HG03060 (cell line): ENCODE data around the gene IFI44.
A peak's percentile ranks its signal among the peaks of the same experiment; 100 is the strongest.

Experiments
- ATAC-seq: cut with Tn5 transposase; IDR thresholded peaks from one replicate; pipeline ENCODE4 v1.9.1; 2021; ENCODE audit warnings: low read depth, moderate number of reproducible peaks; ENCODE audit not compliant: unreplicated experiment

The IFI44 gene

DNA sequence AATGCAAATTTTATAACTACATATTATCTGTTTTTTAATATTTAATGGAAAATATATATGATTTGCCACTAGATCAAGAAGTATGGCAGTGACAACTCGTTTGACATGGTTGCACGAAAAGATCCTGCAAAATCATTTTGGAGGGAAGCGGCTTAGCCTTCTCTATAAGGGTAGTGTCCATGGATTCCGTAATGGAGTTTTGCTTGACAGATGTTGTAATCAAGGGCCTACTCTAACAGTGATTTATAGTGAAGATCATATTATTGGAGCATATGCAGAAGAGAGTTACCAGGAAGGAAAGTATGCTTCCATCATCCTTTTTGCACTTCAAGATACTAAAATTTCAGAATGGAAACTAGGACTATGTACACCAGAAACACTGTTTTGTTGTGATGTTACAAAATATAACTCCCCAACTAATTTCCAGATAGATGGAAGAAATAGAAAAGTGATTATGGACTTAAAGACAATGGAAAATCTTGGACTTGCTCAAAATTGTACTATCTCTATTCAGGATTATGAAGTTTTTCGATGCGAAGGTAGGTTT is 556 bp downstream of the IFI44 start:
- no peak for ATAC-seq

DNA sequence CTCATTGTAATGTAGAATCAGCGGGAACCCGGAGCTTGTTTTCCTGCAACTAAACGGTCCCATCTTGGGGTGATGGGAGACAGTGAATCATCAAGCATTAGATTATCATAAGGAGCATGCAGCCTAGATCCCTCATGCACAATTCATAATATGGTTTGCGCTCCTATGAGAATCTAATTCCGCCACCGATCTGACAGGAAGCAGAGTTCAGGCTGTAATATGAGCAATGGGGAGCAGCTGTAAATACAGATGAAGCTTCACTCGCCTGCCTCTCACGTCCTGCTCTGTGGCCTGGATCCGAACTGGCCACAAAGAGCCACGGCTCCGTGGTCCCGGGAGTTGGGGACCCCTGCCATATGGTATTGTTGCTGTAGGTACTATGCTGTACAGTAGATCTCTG is 1.6 kb downstream of the IFI44 start:
- ATAC-seq: no peak

DNA sequence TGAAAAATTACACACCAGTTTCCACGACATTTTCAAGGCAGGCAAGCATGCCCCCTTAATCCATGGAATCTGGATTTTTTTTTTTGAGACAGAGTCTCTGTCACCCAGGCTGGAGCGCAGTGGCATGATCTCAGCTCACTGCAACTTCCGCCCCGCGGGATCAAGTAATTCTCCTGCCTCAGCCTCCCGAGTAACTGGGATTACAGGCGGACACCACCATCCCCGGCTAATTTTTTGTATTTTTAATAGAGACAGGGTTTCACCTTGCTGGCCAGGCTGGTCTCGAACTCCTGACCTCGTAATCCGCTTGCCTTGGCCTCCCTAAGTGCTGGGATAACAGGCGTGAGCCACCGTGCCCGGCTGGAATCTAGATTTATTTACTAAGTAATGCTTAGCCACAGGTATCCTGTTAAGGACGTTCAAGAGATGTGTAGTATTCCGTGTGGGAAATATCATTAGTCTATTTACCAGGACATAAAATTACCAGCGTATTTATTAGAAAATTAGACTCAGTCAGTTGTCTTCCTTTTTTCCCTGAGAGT is 2.5 kb downstream of the IFI44 start:
- ATAC-seq: no peak

DNA sequence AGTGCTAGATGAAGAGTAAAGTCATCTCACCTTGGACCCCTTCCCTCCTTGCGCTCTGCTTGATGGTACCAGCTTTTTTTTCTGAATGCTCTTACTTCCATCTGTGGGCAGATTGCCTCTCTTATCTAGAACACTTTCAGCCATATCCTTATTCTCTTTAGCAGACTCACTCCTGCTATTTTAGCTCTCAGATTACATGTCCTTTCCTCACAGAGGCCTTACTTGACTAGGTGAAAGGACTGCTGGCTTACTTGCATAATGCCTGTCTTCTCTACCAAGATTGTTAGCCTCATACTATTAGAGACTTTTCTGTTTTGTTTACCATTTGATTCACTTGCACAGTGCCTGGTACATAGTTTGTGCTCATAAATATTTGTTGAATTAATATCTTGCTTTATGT is 9.3 kb downstream of the IFI44 start:
- no peak for ATAC-seq

DNA sequence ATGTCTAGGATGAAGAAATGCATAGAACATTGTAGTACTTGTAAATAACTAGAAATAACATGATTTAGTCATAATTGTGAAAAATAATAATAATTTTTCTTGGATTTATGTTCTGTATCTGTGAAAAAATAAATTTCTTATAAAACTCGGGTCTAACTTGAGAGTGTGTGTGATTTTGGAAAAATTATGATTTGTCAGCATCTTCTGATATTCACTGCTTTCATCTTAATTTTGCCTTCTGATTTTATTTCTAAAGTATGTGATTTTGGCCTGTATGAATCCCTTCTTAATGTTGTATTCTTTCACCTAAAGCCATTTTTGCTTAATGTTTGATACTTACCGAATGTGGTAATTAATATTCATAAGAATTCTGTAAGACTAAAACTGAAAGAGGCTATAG is 14.3 kb downstream of the IFI44 start:
- no peak for ATAC-seq

DNA sequence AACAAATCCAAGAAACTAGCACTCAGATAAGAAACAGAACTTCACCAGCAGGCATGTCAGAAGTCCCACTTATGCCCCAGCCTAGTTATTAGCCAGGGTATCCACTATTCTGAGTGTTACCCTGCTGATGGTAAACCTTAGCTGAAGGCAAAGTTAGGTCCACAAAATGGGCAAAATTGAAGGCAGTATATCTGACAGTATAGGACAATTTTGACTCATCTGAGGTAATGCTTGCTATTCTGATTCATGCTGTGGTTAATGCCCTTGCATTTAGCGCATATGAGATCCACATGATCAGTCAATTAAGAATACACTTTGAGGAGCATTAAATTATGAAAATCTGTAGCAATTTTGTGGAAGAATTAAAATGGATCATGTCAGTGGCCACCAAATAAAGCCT is 15.1 kb downstream of the IFI44 start:
- no peak for ATAC-seq

DNA sequence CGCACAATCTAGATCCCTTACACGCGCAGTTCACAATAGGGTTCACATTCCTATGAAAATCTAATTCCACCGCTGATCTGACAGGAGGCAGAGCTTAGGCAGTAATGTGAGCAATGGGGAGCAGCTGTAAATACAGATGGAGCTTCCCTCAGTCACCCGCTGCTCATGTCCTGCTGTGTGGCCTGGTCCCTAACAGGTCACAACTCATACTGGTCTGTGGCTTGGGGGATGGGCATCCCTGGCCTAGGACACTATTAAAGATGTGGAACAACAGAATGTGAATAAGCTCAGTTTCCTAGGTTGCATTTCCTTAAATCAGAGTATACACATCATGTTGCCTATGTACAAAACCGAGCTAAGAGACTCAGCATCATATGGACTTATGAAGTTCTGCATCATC is 16.2 kb downstream of the IFI44 start:
- no peak for ATAC-seq

DNA sequence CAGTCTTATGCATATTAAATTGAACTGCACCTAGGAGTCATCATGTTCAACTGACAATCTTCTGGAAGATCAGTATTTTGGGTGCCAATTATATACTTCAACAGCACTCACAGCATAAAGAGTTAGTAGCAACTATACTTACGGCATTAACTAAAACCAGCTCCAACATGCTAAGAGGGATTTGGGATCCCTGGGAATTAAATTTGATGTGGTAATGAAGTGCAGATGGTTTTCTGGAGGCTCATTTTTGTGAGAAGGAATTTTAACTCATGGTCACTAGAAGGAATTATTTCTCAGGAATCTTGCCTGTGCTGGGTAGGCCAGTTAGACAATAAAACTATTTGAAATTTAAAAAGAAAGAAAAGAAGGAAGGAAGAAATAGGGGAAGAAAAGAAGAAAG is 18.3 kb downstream of the IFI44 start:
- ATAC-seq: no peak

DNA sequence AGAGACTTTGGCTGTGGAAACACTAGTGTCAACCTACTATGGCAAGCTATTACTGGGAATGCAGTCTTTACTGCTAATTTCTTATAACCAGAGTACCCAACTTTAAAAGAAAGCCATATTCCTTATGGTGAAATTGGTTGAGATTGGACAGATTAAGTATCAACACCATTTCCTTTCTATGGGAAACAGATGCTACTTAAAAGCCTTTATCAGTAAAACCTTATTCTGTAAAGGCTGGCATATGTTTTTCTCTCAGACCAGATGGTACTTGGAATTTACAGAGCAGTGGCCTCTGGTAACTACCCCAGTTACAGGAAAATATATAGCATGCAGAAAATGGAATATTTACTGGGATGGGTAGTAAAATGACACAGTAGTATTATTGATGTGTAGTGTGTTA is 18.8 kb downstream of the IFI44 start:
- no peak for ATAC-seq

DNA sequence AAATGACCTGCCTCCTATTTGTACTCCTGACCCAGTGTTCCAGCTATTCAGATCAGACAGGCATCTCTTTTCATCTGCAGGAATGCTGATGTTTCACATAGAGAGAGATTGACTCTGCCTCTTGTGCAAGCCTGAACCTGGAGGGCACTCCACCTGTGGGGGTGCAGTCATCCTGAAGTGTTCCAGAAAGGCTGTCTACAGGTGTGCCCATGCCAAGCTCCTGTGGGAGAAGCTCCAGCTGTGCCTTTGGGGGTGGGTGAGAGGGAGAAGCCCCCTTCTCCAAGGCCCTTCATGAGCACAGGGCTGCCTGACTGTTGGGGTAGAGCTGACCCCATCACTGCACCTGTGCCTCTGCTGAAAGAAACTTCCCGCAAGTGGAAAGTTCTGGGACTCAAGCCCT is 22.8 kb downstream of the IFI44 start:
- ATAC-seq: no peak

DNA sequence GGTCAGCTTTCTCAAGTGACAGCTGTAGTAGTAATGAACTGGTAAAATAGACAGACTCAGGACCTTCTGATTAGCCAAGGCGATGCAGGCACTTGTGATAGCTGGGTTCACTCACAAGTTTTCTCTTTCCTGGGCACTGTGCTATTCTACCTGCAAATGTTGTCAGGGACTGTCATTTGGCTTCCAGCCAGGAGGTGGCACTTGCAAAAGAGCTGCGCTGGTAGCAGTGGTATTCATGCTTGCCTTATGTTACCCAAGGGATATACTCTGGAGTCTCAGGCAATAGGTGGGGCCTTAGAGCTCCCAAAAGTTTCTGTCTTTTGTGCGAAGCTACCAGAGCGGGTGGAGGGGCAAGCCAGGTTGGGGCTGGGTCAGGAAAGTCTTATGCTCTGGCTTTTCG is 23.5 kb downstream of the IFI44 start:
- no peak for ATAC-seq

DNA sequence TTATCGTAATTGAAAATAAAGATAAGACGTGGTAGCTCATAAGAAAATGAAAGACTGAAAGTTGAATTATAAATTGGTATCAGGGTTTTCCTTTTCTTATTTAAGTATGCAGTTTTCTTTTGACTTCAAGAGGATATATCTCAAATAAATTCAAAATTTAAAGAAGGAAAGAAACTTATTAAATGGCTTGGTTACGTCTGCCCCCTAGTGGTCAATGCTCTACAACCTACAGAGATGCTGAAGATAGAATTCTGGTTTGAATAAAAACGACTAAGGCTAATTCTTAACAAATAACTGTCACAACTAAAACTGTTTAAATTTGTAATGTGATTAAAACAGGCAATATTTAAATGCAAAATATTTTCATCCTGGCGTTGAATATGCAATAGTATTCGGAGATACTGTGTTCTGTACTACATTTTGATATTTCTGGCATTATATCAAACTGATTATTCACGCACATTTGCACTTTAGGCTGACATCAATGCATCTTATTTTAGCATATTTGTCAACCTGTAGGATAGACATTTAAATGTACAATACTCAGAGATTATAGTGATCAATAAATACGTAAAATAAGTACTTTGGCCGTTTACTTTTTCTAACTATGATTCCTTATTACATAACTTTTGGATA is 26.8 kb downstream of the IFI44 start:
- ATAC-seq: no peak

DNA sequence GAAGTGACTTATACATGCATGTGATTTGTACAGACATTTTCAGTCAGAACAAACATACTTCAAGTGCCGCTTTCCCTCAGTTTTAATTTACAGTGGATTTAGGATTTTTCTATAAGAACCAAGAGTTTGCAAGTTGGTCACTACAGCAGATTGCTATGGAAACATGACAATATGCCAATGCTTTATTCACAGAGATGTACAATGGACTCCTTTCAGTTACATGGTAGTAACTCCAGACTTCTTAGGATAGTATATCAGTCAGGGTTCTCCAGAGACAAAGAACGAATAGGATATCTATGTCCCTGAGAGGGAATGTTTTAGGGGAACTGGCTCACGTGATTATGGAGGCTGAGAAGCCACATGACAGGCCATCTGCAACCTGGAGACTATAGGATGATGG is 27.4 kb downstream of the IFI44 start:
- ATAC-seq: no peak

DNA sequence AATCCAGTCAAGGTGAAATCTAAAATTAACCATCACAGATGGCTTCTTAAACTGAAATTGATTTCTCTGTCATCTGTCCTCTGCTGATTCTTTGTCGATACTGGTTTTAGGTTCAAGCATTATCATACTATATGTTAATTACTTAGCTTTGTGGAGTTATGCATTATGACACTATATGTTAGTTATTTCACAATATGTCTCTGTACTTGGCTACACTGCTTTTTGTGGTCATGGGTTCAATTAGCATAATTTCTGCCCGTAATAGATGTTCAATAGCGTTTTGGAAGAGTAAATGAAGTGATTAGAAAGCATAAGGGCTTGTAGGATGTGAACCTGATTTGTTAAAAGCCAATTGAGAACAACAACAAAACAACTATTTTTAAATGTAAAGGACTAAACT is 28.2 kb downstream of the IFI44 start:
- no peak for ATAC-seq

DNA sequence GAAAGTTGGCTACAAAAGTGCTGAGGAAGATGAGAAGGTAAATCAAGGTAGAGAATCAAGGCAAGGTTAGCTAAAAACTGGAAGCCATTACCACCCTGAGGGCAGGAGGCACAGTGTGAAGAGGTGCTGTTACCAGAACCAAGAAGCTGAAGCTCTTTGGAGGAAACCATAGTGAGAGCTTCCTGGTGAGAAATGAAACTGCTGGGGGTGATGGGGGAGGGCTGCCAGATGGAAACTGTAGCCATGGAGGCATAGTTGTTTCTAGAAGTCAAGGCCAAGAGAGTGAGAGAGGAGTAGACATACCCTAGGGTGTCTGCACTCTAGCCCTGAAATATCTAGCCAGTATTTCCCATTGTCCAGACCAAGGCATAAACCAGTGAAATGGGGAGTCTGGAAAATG is 28.7 kb downstream of the IFI44 start:
- peak; percentile 54 for ATAC-seq

DNA sequence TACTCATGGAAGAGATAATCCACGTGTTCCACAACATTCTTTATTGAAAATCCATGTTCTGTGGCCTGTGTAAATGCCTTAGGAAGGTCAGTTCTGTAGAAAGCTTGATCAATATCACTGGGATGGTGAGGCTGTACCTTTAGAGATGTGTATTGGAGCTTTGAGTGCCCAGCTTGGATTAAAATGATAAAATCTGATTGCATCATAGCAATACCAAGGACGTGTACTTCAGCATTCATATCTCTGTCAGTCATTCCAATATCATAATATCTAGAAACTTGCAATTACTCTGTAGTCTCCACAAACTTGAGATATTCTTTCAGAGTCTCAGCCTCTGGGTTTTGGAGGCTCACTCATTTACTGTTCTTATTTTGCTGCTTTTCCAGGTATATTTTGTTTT is 31.6 kb downstream of the IFI44 start:
- ATAC-seq: no peak

DNA sequence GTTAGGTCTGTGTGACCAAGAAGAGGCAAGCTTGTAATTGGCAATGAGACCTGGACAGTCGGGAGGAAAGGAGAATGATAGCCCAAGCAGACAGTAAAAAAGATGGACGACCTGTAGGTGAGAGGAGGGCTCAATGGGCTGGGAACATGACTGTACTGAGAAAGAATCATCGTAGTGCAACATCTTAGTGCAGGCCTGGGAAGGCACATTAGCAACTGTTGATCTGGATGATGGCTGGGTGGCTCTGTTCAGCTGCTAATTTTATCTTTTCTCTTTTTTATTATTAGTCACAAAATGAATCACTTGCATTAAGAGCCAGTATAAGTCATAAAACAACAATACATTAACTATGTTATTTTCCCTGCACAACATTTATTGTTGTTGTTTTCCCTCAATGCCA is 32.9 kb downstream of the IFI44 start:
- no peak for ATAC-seq

DNA sequence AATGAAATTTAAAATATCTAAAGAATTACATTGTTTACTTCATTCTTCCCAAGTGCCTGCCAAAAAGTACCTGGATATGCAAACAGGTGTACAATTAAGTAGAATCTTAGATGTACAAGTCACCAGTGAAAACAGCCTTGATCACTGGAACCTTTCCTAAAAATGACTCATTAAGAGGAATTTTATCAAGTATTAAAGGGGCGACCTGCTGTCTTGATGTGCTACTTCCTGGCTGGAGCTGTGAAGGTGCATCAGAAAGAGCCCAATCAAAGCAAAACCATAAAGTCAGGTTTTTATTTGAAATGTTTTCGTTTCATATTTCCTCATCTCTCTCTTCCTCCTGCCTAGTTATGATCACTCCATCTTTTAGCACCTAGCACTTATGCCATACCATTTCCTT is 33.4 kb downstream of the IFI44 start:
- ATAC-seq: no peak

DNA sequence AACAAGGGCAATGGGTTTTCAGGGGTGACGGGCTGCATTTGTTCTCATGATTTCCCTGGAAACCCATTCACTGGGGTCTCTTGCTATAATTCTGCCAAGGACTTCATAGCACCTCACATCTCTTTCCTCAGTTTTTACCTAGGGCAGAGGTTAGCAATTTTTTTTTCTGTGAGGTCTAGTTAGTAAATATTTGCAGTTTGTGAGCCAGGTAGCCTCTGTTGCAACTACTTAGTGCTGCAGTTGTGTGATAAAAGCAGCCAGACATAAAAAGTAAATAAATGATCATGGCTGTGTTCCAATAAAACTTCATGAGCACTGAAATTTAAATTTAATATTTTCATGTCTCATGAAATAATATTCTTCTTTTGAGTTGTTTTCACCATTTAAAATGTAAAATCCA is 37.7 kb downstream of the IFI44 start:
- no peak for ATAC-seq

DNA sequence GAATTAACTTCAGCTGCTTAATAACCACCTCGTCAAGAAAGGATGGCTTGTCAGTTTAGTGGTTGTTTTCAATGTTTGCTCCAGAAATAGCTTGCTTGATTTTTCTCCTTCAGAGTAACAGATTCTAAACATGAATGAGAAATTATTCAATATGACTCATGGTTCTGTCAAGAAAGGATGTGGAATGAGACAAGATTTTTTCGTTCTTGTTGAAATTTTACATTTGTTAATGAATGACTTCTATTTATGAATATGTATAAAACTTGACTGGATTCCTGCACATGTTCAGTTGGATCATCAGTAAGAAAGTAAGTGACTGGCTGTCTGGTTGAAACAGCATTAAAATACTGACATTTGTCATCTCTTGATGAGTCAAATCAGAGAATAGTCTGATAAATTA is 38.3 kb downstream of the IFI44 start:
- ATAC-seq: no peak

DNA sequence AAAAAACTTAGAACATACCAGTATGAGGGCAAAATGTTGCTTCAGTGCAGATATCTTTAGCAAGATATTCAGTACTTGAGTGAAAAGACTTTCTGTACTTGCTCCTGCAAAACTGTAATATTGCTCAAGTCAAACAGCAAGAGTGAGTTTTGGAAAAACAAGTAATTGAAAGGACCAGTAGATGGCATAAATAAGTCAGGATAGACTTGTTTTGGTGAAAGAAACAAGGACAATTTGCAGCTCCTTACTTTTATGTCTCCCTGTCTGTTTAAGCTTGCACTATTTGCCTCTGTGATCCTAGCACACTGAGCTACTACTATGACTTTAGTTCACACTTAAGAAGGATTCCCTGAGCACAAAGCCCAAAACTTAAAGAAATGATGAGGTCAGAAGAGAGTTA is 39.1 kb downstream of the IFI44 start:
- no peak for ATAC-seq

DNA sequence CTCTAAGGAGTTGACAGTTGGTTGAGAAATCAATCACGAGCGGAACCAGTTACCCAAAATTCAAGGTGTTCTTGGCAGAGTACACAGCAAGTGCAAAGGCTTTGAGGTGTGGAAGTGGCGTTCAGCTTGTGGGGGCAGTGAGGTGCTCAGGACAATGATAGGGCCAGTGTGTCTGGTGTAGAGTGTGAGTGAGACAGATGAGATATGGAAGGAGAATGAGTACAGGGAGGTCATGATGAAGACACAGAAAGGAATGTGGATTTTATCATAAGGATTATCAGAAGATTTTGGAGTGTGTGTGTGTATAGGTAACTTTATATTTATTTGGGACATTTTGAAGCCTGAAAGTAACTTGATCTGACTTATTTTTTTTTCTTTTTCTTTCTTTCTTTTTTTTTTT is 40.9 kb downstream of the IFI44 start:
- no peak for ATAC-seq
